ENCODE results near the gene MYOZ1.
"Not testable (repeated sequence)": the region's sequence is repeated elsewhere in the genome, so short reads cannot be mapped to it uniquely, and the experiment has no call there.

The MYOZ1 gene

GRCh38 chr10:73647211-73647874 lies 6.1 kb upstream of the MYOZ1 start:
- peak in 1 of 2 donors; percentile 11 for DNase-seq

GRCh38 chr10:73646598-73647041 lies 5.3 kb upstream of the MYOZ1 start:
- no peak for DNase-seq

- DNase-seq, result no peak
These were observed 4.0 kb upstream of the MYOZ1 start for GRCh38 chr10:73645251-73645650.

DNA sequence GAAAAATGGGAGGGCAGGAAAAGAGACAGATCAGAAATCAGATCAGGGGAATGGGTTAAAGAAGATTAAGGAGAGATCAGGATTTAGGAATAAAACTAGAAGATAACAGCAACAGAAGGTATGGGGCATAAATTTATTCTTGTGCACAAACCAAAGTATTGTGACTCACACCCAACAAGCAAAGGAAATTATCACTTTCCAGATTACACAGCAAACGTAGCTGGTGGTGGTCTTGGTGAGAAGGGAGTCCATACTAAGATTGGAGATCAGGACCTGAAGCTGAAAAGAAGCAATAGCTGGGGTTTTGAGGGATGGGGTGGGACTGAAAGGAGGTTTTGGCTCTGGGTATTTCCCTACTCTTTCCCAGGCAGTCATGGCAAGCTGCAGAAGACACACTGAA lies 3.5 kb upstream of the MYOZ1 start:
- DNase-seq, result no peak

- peak; percentile 59 to 71 for DNase-seq
These were observed 2.9 kb upstream of the MYOZ1 start for GRCh38 chr10:73644015-73644743.

GRCh38 chr10:73643362-73643761 lies 2.1 kb upstream of the MYOZ1 start:
- no peak for DNase-seq

GRCh38 chr10:73639286-73639685 lies 2.0 kb downstream of the MYOZ1 start:
- no peak for DNase-seq

- DNase-seq, result no peak
These were observed 5.5 kb downstream of the MYOZ1 start for GRCh38 chr10:73635781-73636180.

DNA sequence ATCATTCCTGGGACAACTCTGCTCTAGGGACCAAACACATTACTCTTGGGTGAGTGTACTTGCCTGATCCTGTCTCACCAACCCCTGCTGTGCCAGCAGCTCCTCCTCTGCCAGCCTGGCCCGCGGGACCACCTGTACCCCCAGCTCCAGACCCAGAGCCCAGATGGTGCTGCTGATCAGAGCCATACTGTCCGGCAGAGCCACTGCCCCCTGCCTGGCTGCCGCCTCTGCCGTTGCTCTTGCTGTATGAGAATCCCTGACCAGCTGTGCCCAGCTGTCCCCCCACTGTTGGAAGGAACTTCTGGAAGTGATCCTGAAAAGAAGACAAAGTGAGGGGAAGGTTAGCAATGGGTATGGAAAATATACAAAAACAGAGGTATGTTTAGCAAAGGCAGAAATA lies 6.9 kb downstream of the MYOZ1 start:
- DNase-seq, result no peak

DNA sequence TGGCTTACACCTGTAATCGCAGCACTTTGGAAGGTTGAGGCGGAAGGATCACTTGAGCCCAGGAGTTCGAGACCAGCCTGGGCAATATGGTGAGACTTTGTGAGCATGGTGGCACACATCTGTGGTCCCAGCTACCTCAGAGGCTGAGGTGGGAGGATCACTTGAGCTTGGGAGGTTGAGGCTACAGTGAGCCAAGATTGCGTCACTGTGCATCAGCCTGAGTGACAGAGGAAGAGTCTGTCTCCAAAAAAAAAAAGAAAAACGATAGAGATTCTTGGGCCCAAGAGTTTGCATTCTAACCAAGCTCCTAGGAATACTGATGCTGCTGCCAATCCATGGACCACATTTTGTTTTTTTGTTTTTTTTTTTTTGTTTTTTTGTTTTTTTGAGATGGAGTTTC lies 12.1 kb downstream of the MYOZ1 start:
- no peak for DNase-seq

- no peak for DNase-seq
These were observed 12.9 kb downstream of the MYOZ1 start for GRCh38 chr10:73628405-73628804.

DNA sequence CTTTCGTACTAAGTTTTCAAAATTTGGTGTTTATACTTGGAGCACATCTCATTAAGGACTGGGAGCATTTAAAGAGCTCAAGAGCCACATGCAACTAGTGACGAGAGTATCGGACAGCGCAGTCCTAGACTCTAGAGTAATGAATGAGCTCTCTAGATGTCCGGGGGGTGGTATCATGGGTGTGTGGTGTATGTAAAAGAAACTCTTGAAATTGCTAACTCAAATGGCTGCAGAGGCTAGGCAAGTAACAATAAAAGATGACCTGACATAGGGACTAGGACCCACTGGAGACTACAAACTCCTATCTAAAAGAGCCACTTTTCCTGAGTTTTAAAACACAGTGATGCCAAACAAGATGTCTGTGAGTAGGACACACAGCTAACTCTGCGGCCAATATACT lies 14.0 kb downstream of the MYOZ1 start:
- no peak for DNase-seq

- DNase-seq, result peak; percentile 96 to 97
These were observed 15.2 kb downstream of the MYOZ1 start for GRCh38 chr10:73625884-73626752.

GRCh38 chr10:73625004-73625883 lies 16.0 kb downstream of the MYOZ1 start:
- peak in 1 of 2 donors; percentile 27 for DNase-seq

GRCh38 chr10:73623056-73623455 lies 18.2 kb downstream of the MYOZ1 start:
- no peak for DNase-seq

DNA sequence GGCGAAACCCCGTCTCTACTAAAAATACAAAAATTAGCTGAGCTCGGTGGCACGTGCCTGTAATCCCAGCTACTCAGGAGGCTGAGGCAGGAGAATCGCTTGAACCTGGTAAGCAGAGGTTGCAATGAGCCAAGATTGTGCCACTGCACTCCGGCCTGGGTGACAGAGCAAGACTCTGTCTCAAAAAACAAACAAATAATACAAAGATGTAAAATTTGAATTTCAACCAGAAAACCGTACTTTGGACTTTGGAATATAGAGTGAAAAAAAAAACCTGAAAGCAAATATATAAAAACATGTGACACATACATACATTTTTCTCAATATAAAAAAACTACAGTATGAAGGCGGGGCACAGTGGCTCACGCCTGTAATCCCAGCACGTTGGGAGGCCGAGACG lies 20.3 kb downstream of the MYOZ1 start:
- not testable (repeated sequence) for DNase-seq

DNA sequence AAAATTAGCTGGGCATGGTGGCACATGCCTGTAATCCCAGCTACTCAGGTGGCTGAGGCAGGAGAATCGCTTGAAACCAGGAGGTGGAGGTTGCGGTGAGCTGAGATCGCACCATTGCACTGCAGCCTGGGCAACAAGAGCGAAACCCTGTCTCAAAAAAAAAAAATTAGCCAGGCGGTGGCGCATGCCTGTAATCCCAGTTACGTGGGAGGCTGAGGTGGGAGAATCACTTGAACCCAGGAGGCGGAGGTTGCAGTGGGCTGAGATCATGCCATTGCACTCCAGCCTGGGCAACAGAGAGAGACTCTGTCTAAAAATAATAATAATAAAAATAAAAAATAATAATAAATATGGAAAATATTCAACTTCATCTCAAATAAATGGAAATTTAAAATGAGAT lies 24.1 kb downstream of the MYOZ1 start:
- not testable (repeated sequence) for DNase-seq

DNA sequence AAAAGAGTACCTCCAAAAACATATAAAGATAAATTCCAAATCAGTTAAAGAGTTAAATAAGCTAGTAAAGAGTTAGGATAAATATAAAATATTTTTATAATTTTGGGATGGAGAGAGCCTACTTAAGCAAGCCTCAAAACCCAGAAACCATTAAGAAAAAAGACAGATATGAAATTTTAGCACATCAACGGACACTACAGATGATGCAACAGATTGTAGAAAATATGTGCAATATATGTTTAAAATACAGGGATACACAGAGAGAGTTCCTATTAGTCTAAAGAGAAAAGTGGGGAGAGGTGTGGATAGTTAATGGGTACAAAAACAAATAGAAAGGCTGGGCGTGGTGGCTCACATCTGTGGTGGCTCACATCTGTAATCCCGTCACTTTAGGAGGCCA lies 26.6 kb downstream of the MYOZ1 start:
- DNase-seq, result no peak

- no peak for DNase-seq
These were observed 32.2 kb downstream of the MYOZ1 start for GRCh38 chr10:73609116-73609515.

GRCh38 chr10:73601486-73601921 lies 39.8 kb downstream of the MYOZ1 start:
- no peak for DNase-seq

GRCh38 chr10:73597346-73597745 lies 43.9 kb downstream of the MYOZ1 start:
- no peak for DNase-seq

GRCh38 chr10:73593812-73594211 lies 47.5 kb downstream of the MYOZ1 start:
- DNase-seq, result no peak

All from CD4-positive, alpha-beta T cell treated with Interferon alpha-2 for 1 hour (primary cell).